OCI-LY1 (cell line): Measurements from ENCODE around the gene CACNA1C.

Experiments
- CTCF ChIP-seq: fragments of 200-600 bp; sonication (generic), shearing (Covaris generic); IDR thresholded peaks from 2 replicates; pipeline ENCODE4 v1.5.1; 2017; ENCODE audit warnings: mild to moderate bottlenecking, antibody characterized with exemption, low read length, moderate library complexity, mixed read lengths
- EZH2 ChIP-seq: fragments of 200-600 bp; sonication (generic), shearing (Covaris generic); IDR thresholded peaks from 2 replicates; pipeline ENCODE4 v1.8.0; 2017; ENCODE audit warnings: borderline replicate concordance, mixed run types, mild to moderate bottlenecking, antibody characterized with exemption, low read length, moderate library complexity, mixed read lengths

- no peak for TF ChIP-seq CTCF
- TF ChIP-seq EZH2, result no peak
Measured at GRCh38 chr12:2299206-2299605, 246.4 kb downstream of the CACNA1C start.
